HEK293T (cell line): ENCODE data around the gene FOXRED2.
"Not testable (repeated sequence)": the region's sequence is repeated elsewhere in the genome, so short reads cannot be mapped to it uniquely, and the experiment has no call there.

Experiments
- BHLHE40 ChIP-seq: fragments of 450-650 bp; IDR thresholded peaks from 2 replicates; pipeline ENCODE4 v1.6.1; 2016; ENCODE audit warnings: mild to moderate bottlenecking, moderate library complexity, borderline replicate concordance
- FOXM1 ChIP-seq: fragments of 450-650 bp; IDR thresholded peaks from 2 replicates; pipeline ENCODE4 v1.6.1; 2017; ENCODE audit warnings: mild to moderate bottlenecking, borderline replicate concordance
- L3MBTL2 ChIP-seq: fragments of 450-650 bp; conservative IDR thresholded peaks from 2 replicates; pipeline ENCODE4 v1.6.1; 2016; ENCODE audit warnings: mild to moderate bottlenecking
- LEF1 ChIP-seq: fragments of 450-650 bp; IDR thresholded peaks from 2 replicates; pipeline ENCODE4 v1.6.1; 2017; ENCODE audit warnings: mild to moderate bottlenecking, borderline replicate concordance
- PKNOX1 ChIP-seq: fragments of 450-650 bp; IDR thresholded peaks from 2 replicates; pipeline ENCODE4 v1.6.1; 2016
- SUZ12 ChIP-seq: fragments of 450-650 bp; IDR thresholded peaks from 2 replicates; pipeline ENCODE4 v1.6.1; 2016; ENCODE audit warnings: mild to moderate bottlenecking
- TARDBP ChIP-seq: fragments of 450-650 bp; IDR thresholded peaks from 2 replicates; pipeline ENCODE4 v1.6.1; 2016
- ZNF384 ChIP-seq: fragments of 450-650 bp; IDR thresholded peaks from 2 replicates; pipeline ENCODE4 v1.6.1; 2016

GRCh38 chr22:36533320-36533719, 26.5 kb upstream of the FOXRED2 start:
- TF ChIP-seq L3MBTL2, BHLHE40, SUZ12, FOXM1, TARDBP, ZNF384, PKNOX1, LEF1: not testable (repeated sequence)
